OCI-LY1 (cell line): Measurements from ENCODE around the gene HAPLN3.

Experiments used
- H2AFZ ChIP-seq: fragments of 200-600 bp; sonication (generic), shearing (Covaris generic); 2 replicates; pipeline ENCODE4 v1.6.0; 2014; ENCODE audit warnings: antibody characterized with exemption, mild to moderate bottlenecking, low read length
- H3F3A ChIP-seq: fragments of 200-600 bp; sonication (generic), shearing (Covaris generic); 2 replicates; pipeline ENCODE4 v1.6.0; 2014; ENCODE audit warnings: mild to moderate bottlenecking, antibody characterized with exemption, low read length, moderate library complexity; ENCODE audit not compliant: insufficient read depth
- H3K27ac ChIP-seq: fragments of 200-600 bp; sonication (generic); 2 replicates; pipeline ENCODE4 v1.5.1; 2014; ENCODE audit warnings: low read length, mixed run types, mild to moderate bottlenecking, low read depth; ENCODE audit not compliant: poor library complexity, severe bottlenecking
- H3K27me3 ChIP-seq: fragments of 200-600 bp; sonication (generic); 2 replicates; pipeline ENCODE4 v1.6.0; 2014; ENCODE audit warnings: antibody characterized with exemption, mild to moderate bottlenecking, low read length, moderate library complexity; ENCODE audit not compliant: insufficient read depth
- H3K36me3 ChIP-seq: fragments of 200-600 bp; sonication (generic); 2 replicates; pipeline ENCODE4 v1.6.1; 2014; ENCODE audit warnings: mild to moderate bottlenecking, antibody characterized with exemption, low read length, moderate library complexity, mixed read lengths; ENCODE audit not compliant: insufficient read depth
- H3K4me1 ChIP-seq: fragments of 200-600 bp; sonication (generic); 2 replicates; pipeline ENCODE4 v1.5.1; 2014; ENCODE audit warnings: mild to moderate bottlenecking, low read length, moderate library complexity; ENCODE audit not compliant: insufficient read depth, severe bottlenecking
- H3K4me2 ChIP-seq: fragments of 200-600 bp; sonication (generic), shearing (Covaris generic); 2 replicates; pipeline ENCODE4 v1.6.1; 2014; ENCODE audit warnings: low read length
- H3K4me3 ChIP-seq: fragments of 200-600 bp; sonication (generic); 2 replicates; pipeline ENCODE4 v1.5.1; 2014; ENCODE audit warnings: low read length, low read depth, mild to moderate bottlenecking, mixed read lengths; ENCODE audit not compliant: poor library complexity, severe bottlenecking
- H3K79me2 ChIP-seq: fragments of 200-600 bp; shearing (Covaris generic); 2 replicates; pipeline ENCODE4 v1.6.1; 2016; ENCODE audit warnings: mixed run types, low read length, mixed read lengths; ENCODE audit not compliant: insufficient read depth
- H3K9ac ChIP-seq: fragments of 200-600 bp; sonication (generic), shearing (Covaris generic); 2 replicates; pipeline ENCODE4 v1.6.1; 2014; ENCODE audit warnings: mild to moderate bottlenecking, low read length, mixed read lengths
- H3K9me2 ChIP-seq: fragments of 200-600 bp; sonication (generic), shearing (Covaris generic); 2 replicates; pipeline ENCODE4 v1.6.1; 2014; ENCODE audit warnings: low read depth, mild to moderate bottlenecking, low read length, mixed read lengths
- H3K9me3 ChIP-seq: fragments of 200-600 bp; shearing (Covaris generic); 2 replicates; pipeline ENCODE4 v1.6.1; 2014; ENCODE audit warnings: low read length, mixed read lengths
- H4K20me1 ChIP-seq: fragments of 200-600 bp; sonication (generic), shearing (Covaris generic); 2 replicates; pipeline ENCODE4 v1.6.0; 2016; ENCODE audit warnings: mild to moderate bottlenecking, low read length; ENCODE audit not compliant: insufficient read depth
- EZH2 ChIP-seq: fragments of 200-600 bp; sonication (generic), shearing (Covaris generic); IDR thresholded peaks from 2 replicates; pipeline ENCODE4 v1.8.0; 2017; ENCODE audit warnings: borderline replicate concordance, mixed run types, mild to moderate bottlenecking, antibody characterized with exemption, low read length, moderate library complexity, mixed read lengths
- TF ChIP-seq, protein P1 (sequence below): fragments of 200-600 bp; sonication (generic), shearing (Covaris generic); IDR thresholded peaks from 2 replicates; pipeline ENCODE4 v1.5.1; 2017; ENCODE audit warnings: mild to moderate bottlenecking, antibody characterized with exemption, low read length, moderate library complexity, mixed read lengths

Gene HAPLN3

DNA sequence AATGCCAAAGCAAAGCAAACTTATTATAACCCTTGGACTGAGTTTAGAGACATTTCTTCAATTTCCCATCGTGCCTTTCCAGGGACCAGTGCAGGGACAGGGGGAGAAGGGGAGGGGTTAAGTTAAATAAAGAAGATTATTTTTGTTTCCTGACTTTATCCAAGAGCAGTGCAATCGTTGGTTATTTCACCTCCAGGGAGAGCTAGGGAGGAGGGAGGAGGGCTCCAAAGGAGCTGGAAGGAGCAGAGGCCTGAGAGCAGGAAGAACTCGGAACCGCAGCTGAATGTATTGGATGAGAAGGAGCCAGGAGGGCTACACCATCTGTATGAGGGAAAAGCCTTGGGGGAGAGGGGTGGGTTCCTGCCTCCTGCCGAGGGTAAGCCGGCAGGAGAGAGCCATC, 20.7 kb downstream of the HAPLN3 start:
- Histone ChIP-seq H3K79me2 (no peaks in the 10 kb centered on the region), H4K20me1 (no peaks in the 10 kb centered on the region), H3K4me1 (no peaks in the 10 kb centered on the region), H3K4me3 (no peak overlapping the region), H3K36me3 (no peaks in the 10 kb centered on the region), H3K9me3 (no peaks in the 10 kb centered on the region), H3K9ac (no peak overlapping the region), H3K27ac (no peak overlapping the region), H2AFZ (no peak overlapping the region), H3K9me2 (no peaks in the 10 kb centered on the region), H3K4me2 (no peak overlapping the region), H3F3A (no peaks in the 10 kb centered on the region), H3K27me3 (no peaks in the 10 kb centered on the region)
- TF ChIP-seq, protein P1, sequence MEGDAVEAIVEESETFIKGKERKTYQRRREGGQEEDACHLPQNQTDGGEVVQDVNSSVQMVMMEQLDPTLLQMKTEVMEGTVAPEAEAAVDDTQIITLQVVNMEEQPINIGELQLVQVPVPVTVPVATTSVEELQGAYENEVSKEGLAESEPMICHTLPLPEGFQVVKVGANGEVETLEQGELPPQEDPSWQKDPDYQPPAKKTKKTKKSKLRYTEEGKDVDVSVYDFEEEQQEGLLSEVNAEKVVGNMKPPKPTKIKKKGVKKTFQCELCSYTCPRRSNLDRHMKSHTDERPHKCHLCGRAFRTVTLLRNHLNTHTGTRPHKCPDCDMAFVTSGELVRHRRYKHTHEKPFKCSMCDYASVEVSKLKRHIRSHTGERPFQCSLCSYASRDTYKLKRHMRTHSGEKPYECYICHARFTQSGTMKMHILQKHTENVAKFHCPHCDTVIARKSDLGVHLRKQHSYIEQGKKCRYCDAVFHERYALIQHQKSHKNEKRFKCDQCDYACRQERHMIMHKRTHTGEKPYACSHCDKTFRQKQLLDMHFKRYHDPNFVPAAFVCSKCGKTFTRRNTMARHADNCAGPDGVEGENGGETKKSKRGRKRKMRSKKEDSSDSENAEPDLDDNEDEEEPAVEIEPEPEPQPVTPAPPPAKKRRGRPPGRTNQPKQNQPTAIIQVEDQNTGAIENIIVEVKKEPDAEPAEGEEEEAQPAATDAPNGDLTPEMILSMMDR: no peak
- TF ChIP-seq EZH2: no peak

DNA sequence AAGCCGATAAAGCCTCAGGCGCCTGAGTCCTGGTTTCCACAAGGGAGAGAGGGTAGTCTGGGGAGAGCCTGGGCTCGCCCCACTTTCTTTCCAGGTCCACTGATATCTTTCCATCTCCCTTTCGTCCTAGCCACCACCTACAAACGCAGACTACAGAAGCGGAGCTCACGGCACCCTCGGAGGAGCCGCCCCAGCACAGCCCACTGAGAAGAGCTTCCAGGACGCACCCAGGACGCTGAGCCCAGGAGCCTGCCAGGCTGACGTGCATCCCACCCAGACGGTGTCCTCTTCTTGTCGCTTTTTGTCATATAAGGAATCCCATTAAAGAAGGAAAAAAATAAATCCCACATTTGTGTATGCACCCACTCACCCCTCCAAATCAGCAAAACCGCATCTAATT, 21.1 kb downstream of the HAPLN3 start:
- no peak overlapping the region for H2AFZ ChIP-seq
- no peaks in the 10 kb centered on the region for H3K36me3 ChIP-seq
- no peak overlapping the region for H3K27ac ChIP-seq
- no peak overlapping the region for H3K9ac ChIP-seq
- TF ChIP-seq, protein P1: no peak
- TF ChIP-seq EZH2: no peak
- no peaks in the 10 kb centered on the region for H3K9me2 ChIP-seq
- H3F3A ChIP-seq: no peaks in the 10 kb centered on the region
- H3K79me2 ChIP-seq: no peaks in the 10 kb centered on the region
- no peaks in the 10 kb centered on the region for H4K20me1 ChIP-seq
- no peaks in the 10 kb centered on the region for H3K27me3 ChIP-seq
- H3K4me1 ChIP-seq: no peaks in the 10 kb centered on the region
- no peak overlapping the region for H3K4me2 ChIP-seq
- H3K9me3 ChIP-seq: no peaks in the 10 kb centered on the region
- no peak overlapping the region for H3K4me3 ChIP-seq

DNA sequence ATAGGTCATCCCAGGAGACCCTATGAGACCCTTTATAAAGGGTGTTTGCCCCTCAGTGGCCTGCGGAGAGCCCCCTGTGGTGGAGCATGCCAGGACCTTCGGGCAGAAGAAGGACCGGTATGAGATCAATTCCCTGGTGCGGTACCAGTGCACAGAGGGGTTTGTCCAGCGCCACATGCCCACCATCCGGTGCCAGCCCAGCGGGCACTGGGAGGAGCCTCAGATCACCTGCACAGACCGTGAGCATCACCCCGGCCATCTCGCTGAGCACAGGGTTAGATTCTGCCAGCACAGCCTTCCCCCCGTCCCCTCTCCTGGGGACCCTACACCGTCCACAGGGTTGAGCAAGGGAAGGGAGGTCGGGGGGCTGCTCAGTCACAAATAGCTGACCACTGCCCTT, 21.6 kb downstream of the HAPLN3 start:
- H3K27ac ChIP-seq: no peak overlapping the region
- no peak overlapping the region for H2AFZ ChIP-seq
- no peaks in the 10 kb centered on the region for H3F3A ChIP-seq
- H3K4me3 ChIP-seq: no peak overlapping the region
- no peaks in the 10 kb centered on the region for H4K20me1 ChIP-seq
- no peaks in the 10 kb centered on the region for H3K9me3 ChIP-seq
- no peaks in the 10 kb centered on the region for H3K4me1 ChIP-seq
- H3K36me3 ChIP-seq: no peaks in the 10 kb centered on the region
- no peaks in the 10 kb centered on the region for H3K79me2 ChIP-seq
- H3K4me2 ChIP-seq: no peak overlapping the region
- no peaks in the 10 kb centered on the region for H3K27me3 ChIP-seq
- no peak overlapping the region for H3K9ac ChIP-seq
- TF ChIP-seq EZH2: no peak
- TF ChIP-seq, protein P1: no peak
- H3K9me2 ChIP-seq: no peaks in the 10 kb centered on the region
